Measurements from ENCODE around the gene SEMA7A. TPM values are rescaled to one million over a fixed set of nuclear protein-coding genes. Genes with fewer than 3 reads are reported as not detected.

SEMA7A gene
- total and polyA plus RNA-seq, 9 of the 15 experiments (the other 6 are each of a cell fraction or from before 2014, with no cell fraction given): 0.04 to 8.2 (median 5.4) TPM; not detected in 1

GRCh38 chr15:74389241-74390048 lies 44.3 kb downstream of the SEMA7A start (continued):
- TF ChIP-seq SMAD3 (CRISPR knock-in tag; conservative IDR thresholded peaks at IDR 0.05) (peak; percentile 94), ARID4B (CRISPR knock-in tag; IDR thresholded peaks at IDR 0.05) (no peak), CHD2 (IDR thresholded peaks at IDR 0.05; ENCODE audit: low read depth, low read length) (no peak), ZNF232 (CRISPR knock-in tag; IDR thresholded peaks at IDR 0.05) (no peak), ETS2 (tag; IDR thresholded peaks at IDR 0.05; ENCODE audit: borderline replicate concordance, poor library complexity, severe bottlenecking) (no peak), DDX20 (tag; IDR thresholded peaks at IDR 0.05; ENCODE audit: low read depth) (peak; percentile 76; the same call in 1 of the 2 replicates), SMARCA4 (IDR thresholded peaks at IDR 0.05) (peak; percentile 100), CBX8 (IDR thresholded peaks at IDR 0.05; ENCODE audit: borderline replicate concordance, extremely low read depth, low read depth, low read length, poor library complexity, severe bottlenecking) (no peak), POLR2H (tag; IDR thresholded peaks at IDR 0.05; ENCODE audit: low read depth) (no peak), ZNF24 (IDR thresholded peaks at IDR 0.05) (peak; percentile 74; the same call in 1 of the 2 replicates), ARID3A (IDR thresholded peaks at IDR 0.05; ENCODE audit: borderline replicate concordance, low read depth, low read length) (no peak), ELF1 (tag; IDR thresholded peaks at IDR 0.05) (peak; percentile 56), EWSR1 (IDR thresholded peaks at IDR 0.05; ENCODE audit: borderline replicate concordance, low read depth, partially characterized antibody) (no peak), ZFP1 (CRISPR knock-in tag; IDR thresholded peaks at IDR 0.05) (peak; percentile 67; the same call in 1 of the 2 replicates), MEIS2 (IDR thresholded peaks at IDR 0.05; ENCODE audit: partially characterized antibody) (peak; percentile 38), HMG20B (CRISPR knock-in tag; IDR thresholded peaks at IDR 0.05) (no peak), SAFB2 (IDR thresholded peaks at IDR 0.05; ENCODE audit: borderline replicate concordance, low read depth, low read length, severe bottlenecking) (no peak), PHB2 (IDR thresholded peaks at IDR 0.05; ENCODE audit: low read depth) (peak; percentile 98), SAP30 (IDR thresholded peaks at IDR 0.05; ENCODE audit: borderline replicate concordance, insufficient read depth, low read depth, low read length, poor library complexity, severe bottlenecking) (no peak), ZNF23 (CRISPR knock-in tag; IDR thresholded peaks at IDR 0.05) (peak; percentile 77; the same call in 1 of the 2 replicates)

Measured in K562 (cell line).